Eye (tissue), 1 donor: Measurements from ENCODE around the gene NUP107.

Experiments used
- DNase-seq: peaks from one replicate; pipeline ENCODE4 v3.0.0-alpha.2; 2015

The NUP107 gene

DNA sequence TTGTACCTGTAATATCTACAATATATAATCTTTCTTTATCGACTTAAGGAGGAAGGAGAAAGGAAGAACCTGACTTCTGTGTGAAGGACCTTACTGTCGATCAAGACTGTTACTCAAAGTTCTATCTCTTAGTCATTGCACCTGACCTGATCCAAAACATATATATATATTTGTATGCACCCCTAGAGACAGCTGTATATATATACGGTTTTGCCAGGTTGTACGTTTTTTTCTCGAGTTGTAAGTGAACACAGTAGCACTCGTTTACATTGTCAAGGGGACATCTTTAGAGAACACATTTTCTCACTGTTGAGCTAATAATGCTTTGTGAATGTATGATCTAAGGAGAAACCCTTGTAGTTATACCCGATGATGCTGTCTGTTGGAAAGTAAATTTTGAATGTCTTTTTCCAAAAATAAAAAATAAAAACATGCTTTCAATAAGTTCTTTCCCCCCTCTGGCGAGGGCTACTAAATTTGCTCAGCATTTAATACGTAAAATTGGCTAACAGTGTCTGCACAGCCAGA lies 58.7 kb downstream of the NUP107 start:
- no peak for DNase-seq

DNA sequence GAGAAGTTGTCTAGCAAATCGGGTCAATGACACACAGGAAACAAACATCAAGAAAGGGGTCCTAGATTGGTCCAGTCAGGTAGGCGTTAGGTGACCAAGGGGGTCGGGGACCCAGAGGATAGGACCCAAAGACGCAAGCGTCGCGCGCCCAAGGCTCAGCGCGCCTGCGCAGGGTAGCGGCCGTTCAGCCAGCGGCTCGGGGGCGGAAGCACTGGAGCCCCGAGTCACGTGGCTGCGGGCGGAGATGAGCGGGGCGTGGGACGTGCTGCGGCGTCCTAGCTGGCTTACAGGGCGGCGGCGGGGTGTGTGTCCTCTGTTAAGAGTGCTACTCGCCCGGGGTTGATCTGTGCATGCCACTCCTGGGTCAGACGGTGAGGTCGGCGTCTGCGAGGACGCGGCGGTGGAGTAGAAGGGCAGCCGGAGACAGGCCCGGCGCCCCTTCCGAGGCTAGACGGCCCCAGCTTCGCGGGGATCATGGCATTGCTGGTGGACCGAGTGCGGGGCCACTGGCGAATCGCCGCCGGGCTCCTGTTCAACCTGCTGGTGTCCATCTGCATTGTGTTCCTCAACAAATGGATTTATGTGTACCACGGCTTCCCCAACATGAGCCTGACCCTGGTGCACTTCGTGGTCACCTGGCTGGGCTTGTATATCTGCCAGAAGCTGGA lies 59.3 kb downstream of the NUP107 start, which contains the start of gene SLC35E3:
Gene SLC35E3, plus strand, starts transcription at position 273 of the 668 bp plus-strand sequence. Its CDS starts 202 bp downstream, at position 475.
- peak; percentile 97 for DNase-seq

- DNase-seq = peak; percentile 87
These were observed 59.9 kb downstream of the NUP107 start for GRCh38 chr12:68746572-68747180.

DNA sequence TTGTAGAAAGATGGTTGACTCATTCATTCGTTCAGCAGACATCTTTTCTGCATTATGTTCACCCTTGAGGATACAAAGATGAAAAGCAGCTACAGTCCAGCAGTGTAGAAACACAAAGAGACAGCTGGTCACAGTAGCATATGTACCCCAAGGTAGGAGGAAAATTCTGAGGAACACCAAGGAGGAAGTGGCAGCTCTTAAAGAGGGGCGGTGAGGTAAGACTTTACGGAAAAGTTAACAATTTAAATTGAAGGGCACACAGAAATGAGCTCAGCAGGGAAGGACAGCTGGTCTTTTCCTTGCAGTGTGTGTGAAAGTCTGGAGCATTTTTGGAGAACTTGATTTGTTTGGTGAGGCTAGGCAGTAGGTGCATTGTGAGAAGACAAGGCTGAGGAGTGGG lies 62.7 kb downstream of the NUP107 start:
- DNase-seq = no peak

DNA sequence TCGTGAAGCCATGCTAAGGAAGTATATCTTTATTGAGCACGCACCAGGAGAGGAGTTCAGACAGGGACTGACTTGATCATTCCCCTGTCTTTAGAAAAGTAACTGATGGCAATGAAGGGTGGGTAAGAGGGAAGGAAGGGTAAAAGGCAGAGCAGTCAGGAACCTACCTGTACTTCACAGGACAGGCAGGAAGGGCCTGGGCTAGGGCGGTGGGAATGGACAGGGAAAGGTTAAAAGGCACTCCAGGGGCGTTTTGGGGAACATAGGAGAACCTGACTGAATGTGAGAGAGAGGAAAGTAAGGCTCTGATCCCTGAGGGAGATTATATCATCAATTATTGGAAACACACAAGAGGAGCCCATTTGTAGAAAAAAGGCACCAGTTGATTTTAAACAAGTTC lies 63.1 kb downstream of the NUP107 start:
- DNase-seq = no peak

DNA sequence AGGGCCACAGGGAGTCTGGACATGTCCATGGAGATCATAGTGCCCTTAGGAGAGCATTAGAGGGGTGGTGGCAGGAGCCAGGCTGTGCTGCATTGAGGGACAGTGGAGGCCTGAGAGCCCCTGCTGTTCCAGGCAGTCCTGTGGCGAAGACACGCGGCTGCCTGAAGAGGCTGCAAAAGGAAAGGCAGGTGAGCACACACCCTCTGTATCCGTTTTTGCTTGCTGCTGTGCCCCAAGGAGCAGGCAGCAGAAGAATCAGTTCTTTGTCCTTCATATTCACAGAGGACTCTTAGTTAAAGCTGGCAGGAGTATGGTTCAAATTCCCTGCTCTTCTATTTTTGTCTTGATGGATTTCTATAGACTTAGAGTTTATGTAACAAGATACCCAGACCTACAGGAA lies 63.7 kb downstream of the NUP107 start:
- no peak for DNase-seq

GRCh38 chr12:68755536-68756243 lies 68.9 kb downstream of the NUP107 start:
- DNase-seq = no peak

- no peak for DNase-seq
These were observed 73.1 kb downstream of the NUP107 start for GRCh38 chr12:68759852-68760251.

DNA sequence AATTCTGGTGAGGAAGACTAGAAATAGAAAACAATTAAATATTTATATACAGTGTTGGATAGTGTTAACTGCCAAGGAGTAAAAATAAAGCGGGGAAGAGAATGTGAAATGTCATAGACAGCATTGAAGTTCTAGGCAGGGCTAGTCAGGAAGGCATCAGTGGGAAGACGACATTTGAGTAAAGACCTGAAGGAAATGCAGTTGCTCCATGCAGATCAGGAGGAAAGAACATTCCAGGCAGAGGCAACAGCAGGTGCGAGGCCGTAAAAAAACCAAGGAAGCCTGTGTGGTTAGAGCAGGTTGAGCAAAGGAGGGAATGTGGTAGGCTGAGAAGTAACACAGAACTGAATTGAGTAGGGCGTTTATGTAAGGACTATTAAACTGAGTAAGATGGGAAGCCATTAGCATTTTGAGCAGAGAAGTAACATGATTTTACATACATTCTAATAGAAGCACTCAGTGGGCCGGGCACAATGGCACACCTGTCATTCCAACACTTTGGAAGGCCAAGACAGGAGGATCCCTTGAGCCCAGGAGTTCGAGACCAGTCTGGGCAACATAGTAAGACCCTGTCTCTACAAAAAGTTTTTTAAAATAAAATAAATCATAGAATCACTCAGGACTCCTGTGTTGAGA lies 74.1 kb downstream of the NUP107 start:
- DNase-seq = no peak

DNA sequence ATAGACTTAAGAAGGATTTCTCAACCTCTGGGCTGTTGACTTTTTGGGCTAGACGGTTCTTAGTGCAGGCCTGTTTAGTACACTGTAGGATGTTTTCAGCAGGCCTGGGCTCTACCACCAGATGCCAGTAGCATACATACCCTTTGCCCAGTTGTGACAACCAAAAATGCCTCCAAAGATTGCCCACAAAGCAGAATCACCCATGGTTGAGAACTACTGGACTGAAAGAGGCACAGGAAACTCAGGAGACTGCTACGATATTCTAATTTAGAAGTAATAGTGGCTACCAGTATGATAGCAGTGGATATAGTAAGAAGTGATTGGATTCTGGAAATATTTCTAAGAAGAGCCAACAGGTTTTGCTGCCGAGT lies 74.6 kb downstream of the NUP107 start:
- DNase-seq = no peak

GRCh38 chr12:68761901-68762630 lies 75.3 kb downstream of the NUP107 start:
- no peak for DNase-seq

GRCh38 chr12:68762691-68763090 lies 75.9 kb downstream of the NUP107 start:
- DNase-seq = no peak

- no peak for DNase-seq
These were observed 78.9 kb downstream of the NUP107 start for GRCh38 chr12:68765696-68766095.

DNA sequence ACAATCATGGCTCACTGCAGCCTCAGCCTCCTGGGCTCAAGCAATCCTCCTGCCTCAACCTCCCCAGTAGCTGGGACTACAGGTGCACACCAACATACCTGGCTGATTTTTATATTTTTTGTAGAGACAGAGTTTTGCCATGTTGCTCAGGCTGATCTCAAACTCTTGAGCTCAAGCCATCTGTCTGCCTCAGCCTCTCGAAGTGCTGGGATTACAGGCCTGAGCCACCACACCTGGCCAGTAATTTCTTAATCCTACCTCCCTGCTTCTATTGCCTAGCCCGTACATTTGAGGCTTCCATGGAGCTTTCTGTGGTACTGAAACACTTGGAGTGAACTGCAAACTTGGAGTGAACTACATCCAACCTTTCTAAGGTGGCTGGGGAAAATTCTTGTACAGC lies 79.9 kb downstream of the NUP107 start:
- DNase-seq = no peak

DNA sequence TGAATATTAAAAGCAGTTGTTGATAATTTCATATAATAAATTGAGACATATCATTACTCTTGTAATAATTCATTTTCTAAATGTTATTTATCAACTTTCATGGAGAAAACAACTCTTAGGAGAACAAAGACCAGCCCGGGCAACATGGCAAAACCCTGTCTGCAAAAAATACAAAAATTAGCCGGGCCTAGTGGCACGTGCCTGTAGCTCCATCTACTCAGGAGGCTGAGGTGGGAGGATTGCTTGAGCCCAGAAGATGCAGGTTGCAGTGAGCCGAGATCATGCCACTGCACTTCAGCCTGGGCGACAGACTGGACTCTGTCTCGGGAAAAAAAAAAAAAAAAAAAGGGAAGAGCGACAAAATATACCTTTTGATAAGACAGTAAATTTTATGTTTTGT lies 80.4 kb downstream of the NUP107 start:
- no peak for DNase-seq

DNA sequence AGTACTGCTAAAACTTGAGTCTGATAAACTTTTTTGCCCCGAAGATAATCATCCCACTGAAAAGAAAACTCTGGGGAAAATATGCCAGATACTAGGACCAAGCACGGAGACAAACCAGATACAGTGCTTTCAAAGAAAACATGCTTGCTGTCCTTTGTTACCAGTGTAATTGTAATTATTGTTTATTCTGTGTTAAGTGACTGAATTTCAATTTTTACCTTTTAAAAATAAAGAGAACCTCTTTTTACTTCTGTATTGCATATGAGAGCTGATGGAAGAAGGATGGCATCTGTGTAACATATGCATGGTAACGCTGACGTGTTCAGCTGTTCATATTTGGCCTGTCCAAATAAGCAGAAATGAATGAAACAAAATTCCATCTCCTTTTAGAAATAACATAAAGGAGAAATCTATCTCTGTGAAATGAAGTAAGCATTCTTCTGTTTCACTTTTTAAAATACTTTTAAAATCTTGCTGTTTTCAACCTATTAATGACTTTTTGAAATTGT lies 81.7 kb downstream of the NUP107 start:
- DNase-seq = no peak

- DNase-seq = no peak
These were observed 83.2 kb downstream of the NUP107 start for GRCh38 chr12:68769941-68770340.

- no peak for DNase-seq
These were observed 84.6 kb downstream of the NUP107 start for GRCh38 chr12:68771223-68771925.

- DNase-seq = no peak
These were observed 85.9 kb downstream of the NUP107 start for GRCh38 chr12:68772714-68773113.

DNA sequence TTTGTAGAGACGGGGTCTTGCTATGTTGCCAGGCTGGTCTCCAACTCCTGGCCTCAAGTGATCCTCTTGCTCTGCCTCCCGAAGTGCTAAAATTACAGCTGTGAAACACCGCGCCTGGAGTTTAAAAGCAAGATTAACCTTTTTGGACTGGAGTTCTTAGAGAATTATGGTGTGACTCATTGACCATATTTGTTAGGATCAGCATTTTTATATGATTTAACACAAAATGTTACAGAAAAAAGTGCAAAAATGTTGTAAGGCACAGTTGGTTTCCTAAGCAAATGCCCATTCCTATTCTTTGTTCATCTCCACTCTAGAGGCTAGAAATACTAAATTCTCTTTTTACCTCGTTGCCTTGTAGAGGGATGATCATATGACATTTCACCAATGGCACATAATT lies 86.8 kb downstream of the NUP107 start:
- no peak for DNase-seq

DNA sequence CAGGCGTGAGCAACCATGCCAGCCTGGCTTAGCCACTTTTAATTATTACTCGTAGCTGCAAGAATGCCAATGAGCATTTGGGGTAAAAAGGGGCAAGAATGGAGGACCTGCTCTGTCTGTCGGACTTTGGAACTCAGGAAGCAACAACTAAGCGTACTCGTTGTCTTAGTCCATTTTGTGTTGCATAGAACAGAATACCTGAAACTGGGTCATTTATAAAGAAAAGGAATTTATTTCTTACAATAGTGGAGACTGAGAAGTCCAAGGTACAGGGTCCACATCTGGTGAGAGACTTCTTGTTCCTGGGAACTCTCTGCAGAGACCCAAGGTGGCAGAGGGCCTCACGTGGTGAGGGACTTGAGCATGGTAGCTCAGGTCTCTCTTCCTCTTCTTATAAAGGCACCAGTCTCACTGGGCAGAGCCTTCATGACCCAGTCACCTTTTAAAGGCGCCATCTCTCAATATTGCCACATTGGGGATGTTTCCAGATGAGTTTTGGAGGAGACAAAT lies 88.4 kb downstream of the NUP107 start:
- no peak for DNase-seq
